ENCODE measurements around the gene COL11A2. TPM values are rescaled to one million over a fixed set of nuclear protein-coding genes. Genes with fewer than 3 reads are reported as not detected.

COL11A2 gene
- total and polyA plus RNA-seq, 2 donors (not counting 3 experiments of a cell fraction or from before 2014, with no cell fraction given): 0.65 to 1.3 TPM

- intact Hi-C loops (cut with micrococcal nuclease): no loop called here
- Histone ChIP-seq H4K20me1 (replicated peaks; ENCODE audit: control insufficient read depth, extremely low read depth, insufficient read depth, low read length) (no peaks in the 10 kb centered on the region), H3K9ac (replicated peaks; ENCODE audit: extremely low read depth, insufficient read depth, low read length) (no peak overlapping the region), H3K4me2 (ENCODE audit: insufficient read depth, low read length) (no peak overlapping the region), H3K36me3 (ENCODE audit: control insufficient read depth in 2 of 2, extremely low read depth in 1 of 2, insufficient read depth in 2 of 2, low read length in 2 of 2) (no peaks in the 10 kb centered on the region), H3K27ac (ENCODE audit: insufficient read depth, low read depth, low read length) (no peak overlapping the region), H3K4me1 (ENCODE audit: control insufficient read depth, extremely low read depth, insufficient read depth, low read length) (peaks cover 7% of the 10 kb centered on the region), H3K4me3 (replicated peaks in 1 of 3; ENCODE audit: insufficient read depth in 1 of 3, low read depth in 1 of 3, low read length in 3 of 3) (no peak overlapping the region), H3K79me2 (ENCODE audit: control insufficient read depth, insufficient read depth, low read length) (no peaks in the 10 kb centered on the region), H3K27me3 (ENCODE audit: control insufficient read depth in 2 of 2, insufficient read depth in 2 of 2, low read length in 2 of 2) (peaks cover 0 to 7% of the 10 kb centered on the region in 2 experiments), H3K9me1 (replicated peaks; ENCODE audit: control insufficient read depth, extremely low read depth, insufficient read depth, low read length) (no peaks in the 10 kb centered on the region), H2AFZ (ENCODE audit: low read depth, low read length) (peak overlapping the region; percentile 98), H3K9me3 (replicated peaks; ENCODE audit: control insufficient read depth, insufficient read depth, low read length) (no peaks in the 10 kb centered on the region)
- FAIRE-seq (peak; percentile 43), DNase-seq (ENCODE audit: low read depth, low spot score) (no peak)
- ChIA-PET POLR2A (interaction anchor here (0.6 kb wide), 1 partner anchor 117 kb away, joined by 4 read pairs; no protein-coding TSS in a partner anchor), CTCF (no interaction called here)
- dilution Hi-C loops (cut with MboI; ENCODE audit: extremely low pct_ligation_motif_present, low sequenced_read_pairs): no loop called here
- TF ChIP-seq EZH2 (IDR thresholded peaks at IDR 0.05; ENCODE audit: borderline replicate concordance, low read depth, low read length, severe bottlenecking): no peak
- no peak for TF ChIP-seq CTCF (IDR thresholded peaks at IDR 0.05; ENCODE audit: extremely low read depth in 1 of 2, insufficient read depth in 1 of 2, low read depth in 1 of 2, low read length in 2 of 2)
- no peak for TF ChIP-seq POLR2A (IDR thresholded peaks at IDR 0.05; ENCODE audit: low read depth, low read length)
- TF ChIP-seq MAX (IDR thresholded peaks at IDR 0.05; ENCODE audit: insufficient read depth, insufficient read length): no peak
- TF ChIP-seq JUN (IDR thresholded peaks at IDR 0.05; ENCODE audit: borderline replicate concordance, insufficient read depth, insufficient read length, low read depth): no peak
- no peak for TF ChIP-seq GATA2 (IDR thresholded peaks at IDR 0.05; ENCODE audit: insufficient read depth, insufficient read length, low read depth, low read length)
- no peak for TF ChIP-seq MYC (IDR thresholded peaks at IDR 0.05; ENCODE audit: low read depth, low read length)
- TF ChIP-seq POLR2AphosphoS5 (IDR thresholded peaks at IDR 0.05; ENCODE audit: insufficient read depth, low read depth, low read length): no peak
- TF ChIP-seq FOS (IDR thresholded peaks at IDR 0.05; ENCODE audit: borderline replicate concordance, insufficient read depth, low read length): no peak
- BruUV-seq (replicated peaks): no TSS peak
These were observed 9.1 kb downstream of the COL11A2 start for GRCh38 chr6:33183071-33183683.

Data from endothelial cell of umbilical vein (primary cell).